Activated T-cell treated with anti-CD3 and anti-CD28 coated beads for 24 hours (primary cell): ENCODE data around the gene ANG.
"Not testable (repeated sequence)": the region's sequence is repeated elsewhere in the genome, so short reads cannot be mapped to it uniquely, and the experiment has no call there.

Source experiments
- DNase-seq: peaks from one replicate; pipeline ENCODE4 v3.0.0-alpha.2; 2020; ENCODE audit warnings: low read depth

Gene ANG

GRCh38 chr14:20688167-20688839 lies at the start of gene ANG:
Gene ANG, plus strand, starts transcription at chr14:20688764. Its CDS starts 4,801 bp downstream, at chr14:20693565.
- no peak for DNase-seq

DNA sequence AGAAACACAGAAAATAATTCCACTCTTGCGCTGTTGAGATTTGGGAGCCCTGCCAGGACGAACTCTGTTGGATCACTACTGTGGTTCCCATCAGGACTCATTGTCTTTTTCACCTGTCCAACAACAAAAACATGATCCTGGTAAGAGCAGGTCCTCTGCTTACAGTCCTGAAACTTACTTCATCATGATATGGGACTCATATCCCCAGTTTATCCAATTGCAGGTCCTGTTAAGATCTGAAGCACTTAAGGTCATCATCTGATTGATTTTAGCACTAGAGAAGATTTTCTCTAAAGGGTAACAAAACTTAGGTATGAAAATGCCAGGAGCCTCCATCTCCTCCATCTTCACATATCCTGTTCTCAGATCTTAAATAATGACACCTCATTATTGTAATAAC lies 47.0 kb upstream of the ANG start, which contains the start of gene OR6S1:
Gene OR6S1, minus strand, starts transcription at position 101 of the 400 bp plus-strand sequence. Its CDS starts 0 bp downstream, at position 101.
- DNase-seq, result no peak

GRCh38 chr14:20642182-20642581 lies 46.4 kb upstream of the ANG start:
- DNase-seq, result no peak

- DNase-seq, result not testable (repeated sequence)
Measured at GRCh38 chr14:20642755-20643154, 45.8 kb upstream of the ANG start.

GRCh38 chr14:20644520-20644919 lies 44.0 kb upstream of the ANG start:
- DNase-seq, result no peak

DNA sequence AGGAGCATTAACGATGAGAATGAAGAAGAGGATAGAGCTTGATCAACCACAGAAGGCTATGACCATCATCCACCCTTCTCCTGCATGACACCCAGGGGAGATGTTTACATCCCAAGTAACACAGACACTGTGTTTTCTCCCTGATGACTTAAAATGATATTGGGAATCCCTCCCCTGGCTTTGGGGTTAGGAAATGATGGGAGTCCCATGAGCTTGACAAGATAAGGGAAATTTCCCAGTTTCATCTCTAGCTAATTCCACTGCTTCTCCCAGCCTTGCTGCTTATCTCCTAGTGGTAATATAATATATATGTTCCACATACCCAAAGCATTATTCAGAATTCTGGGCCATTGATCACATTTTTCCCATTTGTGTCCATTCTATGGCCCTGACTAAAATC lies 43.1 kb upstream of the ANG start:
- no peak for DNase-seq

DNA sequence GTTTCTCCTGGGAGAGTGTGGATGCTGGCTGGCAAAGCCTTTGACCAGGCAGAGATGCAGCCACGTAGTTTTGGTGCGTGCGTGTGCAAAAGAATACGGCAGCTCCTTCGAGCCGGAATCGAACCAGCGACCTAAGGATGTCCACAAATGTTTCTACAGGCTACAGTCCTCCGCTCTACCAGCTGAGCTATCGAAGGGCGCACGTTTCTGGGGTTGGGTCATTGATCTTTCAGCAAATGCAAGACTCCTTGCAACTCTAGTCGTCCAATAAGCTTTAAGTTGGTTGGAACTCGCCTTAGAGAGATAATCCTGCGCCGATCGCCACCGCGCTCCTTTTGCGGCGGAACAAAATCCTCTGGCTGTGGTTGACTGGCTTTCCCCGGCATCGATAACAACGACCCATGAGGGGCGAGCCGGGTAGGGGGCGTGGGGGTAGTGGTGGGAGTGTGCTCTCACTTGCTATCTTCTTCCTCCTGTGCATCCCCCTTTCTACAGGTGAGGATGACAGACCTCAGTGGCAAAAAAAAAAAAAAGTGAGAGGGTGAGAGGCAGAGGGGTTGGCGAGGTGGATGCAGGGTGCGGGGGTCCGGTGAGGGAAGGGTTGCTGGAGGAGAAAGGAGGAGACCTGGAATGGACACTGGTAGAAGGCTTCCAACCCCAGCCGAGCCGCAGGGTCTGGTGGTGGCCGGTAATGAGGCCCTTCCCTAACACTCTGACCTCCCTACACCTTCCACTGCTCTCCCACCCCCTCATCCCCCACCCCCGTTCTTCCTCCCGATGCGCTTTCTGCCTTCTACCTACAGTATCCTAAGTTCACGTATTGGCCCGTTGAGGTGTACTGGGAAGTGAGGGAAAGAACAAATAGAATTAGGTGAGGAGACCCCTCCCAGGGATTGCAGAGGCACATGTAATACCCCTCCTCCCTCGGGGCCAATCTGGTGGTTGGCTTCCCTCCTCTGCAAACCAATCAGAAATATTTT lies 35.3 kb upstream of the ANG start:
- peak; percentile 66 for DNase-seq

DNA sequence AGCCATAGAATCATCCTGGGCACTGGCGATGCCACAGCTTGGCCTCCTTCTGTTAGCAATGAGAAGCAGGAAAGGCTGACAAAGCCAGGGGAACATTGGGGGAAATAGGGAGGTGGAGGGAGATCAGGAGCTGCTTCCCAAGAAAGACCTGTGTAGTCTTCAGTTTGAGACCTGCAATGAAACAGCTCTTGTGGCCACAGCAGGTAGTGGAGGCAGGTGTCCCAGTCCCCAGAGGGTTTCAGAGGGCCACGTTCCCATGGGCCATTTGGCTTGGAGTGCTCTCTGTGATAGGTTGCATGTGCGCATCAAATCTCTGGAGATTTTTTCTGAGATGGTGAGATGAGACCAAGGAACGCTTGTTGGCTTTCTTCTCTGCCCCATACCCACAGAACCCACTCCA lies 32.7 kb upstream of the ANG start:
- no peak for DNase-seq

DNA sequence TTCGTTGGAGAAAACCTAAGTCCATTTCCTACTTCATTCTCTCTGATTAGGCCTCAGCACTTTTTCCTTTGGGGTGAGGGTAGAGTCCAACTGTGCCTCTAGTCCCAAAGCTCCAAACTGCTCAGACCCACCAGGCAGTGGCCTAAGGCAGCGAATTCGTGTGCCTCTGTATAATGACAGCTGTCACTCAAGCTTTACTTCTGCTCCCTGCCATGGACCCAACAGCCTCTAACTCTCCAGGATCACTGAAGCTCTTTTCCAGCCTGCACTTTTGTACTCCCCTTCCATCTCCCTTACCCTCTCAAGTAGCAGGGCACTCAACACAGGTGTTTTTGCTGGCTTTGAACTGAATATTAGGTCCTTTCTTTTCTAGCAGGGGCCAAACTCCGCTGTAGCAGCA lies 32.3 kb upstream of the ANG start:
- no peak for DNase-seq

DNA sequence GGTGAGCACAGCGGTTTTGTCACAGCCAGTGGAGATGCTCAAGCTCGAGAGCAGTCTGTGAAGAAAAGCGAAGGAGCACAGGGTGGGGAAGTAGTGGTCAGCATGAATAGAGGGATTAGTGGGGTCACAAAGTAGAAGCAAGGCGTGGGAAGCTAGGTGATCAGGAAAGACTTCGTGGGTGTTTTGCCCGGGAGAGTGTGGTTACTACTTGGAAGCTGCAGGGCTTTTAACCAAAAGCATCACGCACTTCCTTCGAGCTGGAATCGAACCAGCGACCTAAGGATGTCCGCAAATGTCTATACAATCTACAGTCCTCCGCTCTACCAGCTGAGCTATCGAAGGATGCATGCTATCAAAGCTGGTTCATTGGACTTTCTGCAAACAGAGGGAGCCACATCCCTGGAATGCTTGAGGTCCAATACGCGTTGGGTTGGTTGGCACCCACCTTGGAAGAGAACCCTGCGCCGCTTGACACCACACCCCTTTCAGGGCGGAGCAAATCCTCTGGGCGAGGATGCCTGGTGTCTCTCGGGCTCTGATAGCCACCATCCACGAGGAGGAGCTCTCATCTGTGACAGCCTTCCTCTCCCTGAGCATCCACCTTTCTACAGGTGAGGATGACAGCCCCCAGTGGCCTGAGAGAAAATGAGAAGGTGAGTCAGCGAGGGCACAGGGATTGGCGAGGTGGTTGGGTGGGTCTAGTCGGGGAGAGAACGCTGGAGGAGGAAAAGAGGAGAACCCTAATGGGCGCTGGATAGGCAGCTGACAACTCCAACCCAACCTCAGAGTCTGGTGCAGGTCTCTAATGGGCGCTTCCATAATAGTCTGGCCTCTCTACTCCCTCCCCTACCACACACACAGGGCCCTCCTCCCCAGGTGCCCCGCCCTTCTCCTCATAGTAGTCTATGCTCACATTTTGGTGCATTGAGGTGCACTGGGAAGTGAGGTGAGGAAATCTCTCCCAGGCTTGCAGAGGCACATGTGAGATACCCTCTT lies 31.1 kb upstream of the ANG start:
- no peak for DNase-seq

- DNase-seq, result no peak
Measured at GRCh38 chr14:20658246-20658645, 30.3 kb upstream of the ANG start.

DNA sequence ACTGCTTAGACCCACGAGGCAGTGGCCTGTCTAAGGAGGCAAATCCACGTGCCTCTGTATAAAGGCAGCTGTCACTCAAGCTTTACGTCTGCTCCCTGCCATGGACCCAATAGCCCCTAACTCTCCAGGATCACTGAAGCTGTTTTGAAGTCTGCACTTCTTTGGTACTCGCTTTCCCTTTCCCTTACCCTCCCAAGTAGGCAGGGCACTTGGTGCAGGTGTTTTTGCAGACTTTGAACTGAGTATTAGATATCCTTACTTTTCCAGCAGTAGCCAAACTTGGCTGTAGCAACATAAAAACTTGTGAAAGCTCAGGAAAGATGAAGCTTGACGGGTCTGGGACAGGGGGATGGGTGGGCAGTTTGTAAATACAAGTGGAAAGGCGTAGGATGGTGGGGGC lies 29.2 kb upstream of the ANG start:
- no peak for DNase-seq

DNA sequence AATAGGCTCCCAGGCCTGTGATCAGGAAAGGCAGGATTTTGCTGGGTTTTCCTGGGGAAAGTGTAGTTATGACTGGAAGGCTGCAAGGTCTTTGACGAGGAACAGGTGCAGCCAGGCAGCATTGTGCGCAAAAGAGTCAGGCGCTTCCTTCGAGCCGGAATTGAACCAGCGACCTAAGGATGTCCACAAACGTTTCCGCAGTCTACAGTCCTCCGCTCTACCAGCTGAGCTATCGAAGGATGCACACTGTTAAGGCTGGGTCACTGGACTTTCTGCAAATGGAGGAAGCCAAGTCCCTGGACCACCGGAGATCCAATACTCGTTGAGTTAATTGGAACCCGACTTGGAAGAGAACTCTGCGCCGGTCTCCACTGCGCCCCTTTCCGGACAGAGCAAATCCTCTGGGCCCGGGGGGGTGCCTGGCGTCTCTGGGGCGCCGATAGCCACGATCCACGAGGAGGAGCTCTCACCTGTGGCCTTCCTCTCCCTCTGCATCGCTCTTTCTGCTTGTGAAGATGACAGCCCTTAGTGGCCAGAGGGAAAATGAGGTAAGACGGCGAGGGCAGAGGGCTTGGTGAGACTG lies 28.7 kb upstream of the ANG start:
- no peak for DNase-seq

GRCh38 chr14:20661197-20661596 lies 27.4 kb upstream of the ANG start:
- no peak for DNase-seq

DNA sequence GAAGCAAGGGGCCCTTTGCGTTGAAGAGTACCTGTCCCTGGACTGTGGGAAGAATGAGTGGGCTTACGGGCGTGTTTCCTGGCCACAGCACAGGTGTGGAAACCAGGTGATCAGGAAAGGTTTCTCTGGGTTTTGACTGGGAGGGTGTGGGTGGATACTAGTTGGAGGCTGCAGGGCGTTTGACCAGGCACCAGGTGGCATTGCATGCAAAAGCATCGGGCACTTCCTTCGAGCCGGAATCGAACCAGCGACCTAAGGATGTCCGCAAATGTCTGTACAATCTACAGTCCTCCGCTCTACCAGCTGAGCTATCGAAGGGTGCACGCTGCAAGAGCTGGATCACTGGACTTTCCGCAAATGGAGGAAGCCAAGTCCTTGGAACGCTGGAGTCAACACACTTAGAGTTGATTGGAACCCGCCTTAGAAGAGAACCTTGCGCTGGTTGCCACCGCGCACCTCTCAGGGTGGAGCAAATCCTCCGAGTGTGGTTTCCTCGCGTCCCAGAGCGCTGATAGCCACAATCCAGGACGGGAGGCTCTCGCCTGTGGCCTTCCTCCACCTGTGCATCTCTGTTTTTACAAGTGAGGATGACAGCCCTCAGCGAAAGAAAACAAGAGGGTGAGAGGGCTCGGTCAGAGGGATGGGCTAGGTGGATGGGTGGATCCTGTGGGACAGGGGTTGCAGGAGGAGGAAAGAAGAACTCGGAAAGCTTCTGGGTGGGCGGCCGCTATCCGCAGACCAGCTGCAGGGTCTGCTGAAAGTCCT lies 25.4 kb upstream of the ANG start:
- DNase-seq, result peak; percentile 83

DNA sequence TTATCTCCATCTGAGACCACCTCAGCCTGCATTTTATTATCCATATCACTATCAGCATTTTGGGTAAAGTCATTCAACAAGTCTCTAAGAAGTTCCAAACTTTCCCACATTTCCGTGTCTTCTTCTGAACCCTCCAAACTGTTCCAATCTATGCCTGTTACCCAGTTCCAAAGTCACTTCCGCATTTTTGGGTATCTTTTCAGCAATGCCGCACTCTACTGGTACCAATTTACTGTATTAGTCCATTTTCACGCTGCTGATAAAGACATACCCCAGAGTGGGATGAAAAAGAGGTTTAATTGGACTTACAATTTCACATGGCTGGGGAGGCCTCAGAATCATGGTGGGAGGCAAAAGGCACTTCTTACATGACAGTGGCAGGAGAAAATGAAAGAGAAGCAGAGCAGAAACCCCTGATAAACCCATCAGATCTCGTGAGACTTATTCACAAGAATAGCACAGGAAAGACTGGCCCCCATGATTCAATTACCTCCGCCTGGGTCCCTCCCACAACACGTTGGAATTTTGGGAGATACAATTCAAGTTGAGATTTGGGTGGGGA lies 22.1 kb upstream of the ANG start:
- DNase-seq, result not testable (repeated sequence)

DNA sequence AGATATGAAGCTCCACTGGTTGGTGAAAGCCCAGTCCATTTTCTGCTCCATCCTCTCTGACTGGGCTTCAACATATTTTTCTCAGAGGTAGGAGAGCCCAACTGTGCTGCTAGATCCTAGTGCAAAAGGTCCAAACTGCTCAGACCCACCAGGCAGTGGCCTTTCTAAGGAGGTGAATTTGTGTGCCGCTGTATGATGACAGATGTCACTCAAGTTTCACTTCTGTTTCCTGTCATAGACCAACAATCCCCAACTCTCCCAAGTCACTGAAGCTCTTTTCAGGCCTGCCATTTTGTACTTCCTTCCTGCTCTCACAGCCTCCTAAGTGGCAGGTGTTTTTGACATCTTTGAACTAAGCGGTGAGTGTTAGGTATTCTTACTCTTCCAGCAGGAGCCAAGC lies 20.6 kb upstream of the ANG start:
- DNase-seq, result no peak

DNA sequence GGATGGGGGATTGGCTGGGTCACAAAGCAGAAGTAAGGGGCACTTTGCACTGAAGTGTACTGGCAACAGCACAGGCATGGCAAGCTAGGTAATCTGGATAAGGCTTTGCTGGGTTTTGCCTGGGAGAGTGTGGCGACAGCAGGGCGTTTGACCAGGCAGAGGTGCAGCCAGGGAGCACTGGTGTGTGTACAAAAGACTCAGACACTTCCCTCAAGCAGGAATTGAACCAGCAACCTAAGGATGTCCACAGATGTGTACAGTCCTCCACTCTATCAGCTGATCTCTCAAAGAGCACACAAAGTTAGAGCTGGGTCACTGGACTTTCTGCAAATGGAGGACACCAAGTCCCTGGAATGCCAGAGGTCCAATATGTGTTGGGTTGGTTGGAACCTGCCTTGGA lies 19.6 kb upstream of the ANG start:
- DNase-seq, result no peak

DNA sequence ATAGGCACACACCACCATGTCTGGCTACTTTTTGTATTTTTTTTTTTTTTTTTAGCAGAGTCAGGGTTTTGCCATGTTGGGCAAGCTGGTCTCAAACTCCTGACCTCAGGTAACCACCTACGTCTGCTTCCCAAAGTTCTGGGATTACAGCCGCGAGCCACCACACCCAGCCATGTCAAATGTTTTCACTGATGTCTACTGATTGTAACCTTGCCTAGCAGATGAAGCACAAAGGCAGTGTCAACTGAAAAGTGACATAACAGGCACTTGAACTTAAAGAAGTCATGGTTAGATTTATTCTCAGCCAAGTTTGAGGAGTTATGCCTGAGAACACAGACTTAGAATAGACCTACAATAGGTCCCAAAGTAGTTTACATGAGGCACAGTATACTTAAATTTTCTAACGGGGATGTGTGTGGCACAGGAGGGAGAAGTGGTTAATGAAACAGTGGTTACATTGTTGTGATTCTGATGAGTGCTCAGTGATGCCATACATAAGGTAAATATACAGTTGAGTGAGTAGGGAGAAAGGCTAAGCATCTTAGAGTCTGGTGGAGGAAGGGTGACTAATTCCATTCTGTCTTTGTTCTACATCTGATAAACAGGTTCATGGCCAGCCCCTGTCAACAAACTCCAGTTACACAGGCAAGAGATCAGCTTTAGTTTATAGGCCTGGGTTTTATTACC lies 16.8 kb upstream of the ANG start:
- DNase-seq, result no peak

- no peak for DNase-seq
Measured at GRCh38 chr14:20675669-20676068, 12.9 kb upstream of the ANG start.
